HG02973 (cell line): ENCODE results near the gene SLC25A2.
"Not testable (repeated sequence)": the region's sequence is repeated elsewhere in the genome, so short reads cannot be mapped to it uniquely, and the experiment has no call there.

Experiments
- ATAC-seq: cut with Tn5 transposase; IDR thresholded peaks from one replicate; pipeline ENCODE4 v1.9.1; 2021; ENCODE audit warnings: moderate library complexity; ENCODE audit not compliant: unreplicated experiment

The SLC25A2 gene

GRCh38 chr5:141303756-141304155 lies at the start of gene SLC25A2:
TSS of gene SLC25A2 (minus strand) at chr5:141304049. CDS start at chr5:141303865, 184 bp downstream.
- ATAC-seq: no peak

DNA sequence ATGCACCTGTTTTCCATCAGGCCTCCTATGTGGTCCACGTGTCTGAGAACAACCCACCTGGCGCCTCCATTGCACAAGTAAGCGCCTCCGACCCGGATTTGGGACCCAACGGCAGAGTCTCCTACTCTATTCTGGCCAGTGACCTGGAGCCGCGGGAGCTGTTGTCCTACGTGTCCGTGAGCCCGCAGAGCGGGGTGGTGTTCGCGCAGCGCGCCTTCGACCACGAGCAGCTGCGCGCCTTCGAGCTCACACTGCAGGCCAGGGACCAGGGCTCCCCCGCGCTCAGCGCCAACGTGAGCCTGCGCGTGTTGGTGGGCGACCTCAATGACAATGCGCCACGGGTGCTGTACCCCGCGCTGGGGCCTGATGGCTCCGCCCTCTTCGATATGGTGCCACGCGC lies 47.7 kb upstream of the SLC25A2 start:
- ATAC-seq: no peak

DNA sequence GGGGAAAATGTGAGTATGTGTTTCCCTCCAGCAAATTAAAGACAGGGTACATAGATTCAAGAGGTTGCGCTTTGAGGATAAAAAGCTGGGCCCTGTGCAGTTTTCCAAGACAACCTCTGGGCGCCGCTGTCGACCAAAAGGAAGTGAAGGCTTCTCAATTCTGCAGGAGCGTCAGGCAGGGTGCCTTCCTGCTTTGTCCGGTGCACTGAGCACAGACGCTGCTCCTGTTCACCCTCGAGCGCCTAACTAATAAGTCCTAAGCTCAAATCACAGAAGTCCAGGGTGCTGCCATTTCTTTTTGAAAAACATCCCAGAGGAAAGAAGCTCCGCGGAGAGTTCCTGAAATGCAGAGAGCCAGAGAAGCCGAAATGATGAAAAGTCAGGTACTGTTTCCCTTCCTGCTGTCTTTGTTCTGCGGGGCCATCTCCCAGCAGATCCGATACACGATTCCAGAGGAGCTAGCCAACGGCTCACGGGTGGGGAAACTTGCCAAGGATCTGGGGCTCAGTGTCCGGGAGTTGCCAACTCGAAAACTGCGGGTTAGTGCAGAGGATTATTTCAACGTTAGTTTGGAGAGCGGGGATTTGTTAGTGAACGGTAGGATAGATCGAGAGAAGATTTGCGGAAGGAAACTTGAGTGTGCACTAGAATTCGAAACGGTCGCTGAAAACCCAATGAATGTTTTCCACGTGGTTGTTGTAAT lies 46.2 kb upstream of the SLC25A2 start, which contains the start of gene PCDHGB1:
TSS of gene PCDHGB1 (plus strand) at position 183 of the 703 bp plus-strand sequence. CDS start at position 345, 162 bp downstream.
- ATAC-seq: peak; percentile 63

- not testable (repeated sequence) for ATAC-seq
These were observed 42.2 kb upstream of the SLC25A2 start for GRCh38 chr5:141346017-141346416.

DNA sequence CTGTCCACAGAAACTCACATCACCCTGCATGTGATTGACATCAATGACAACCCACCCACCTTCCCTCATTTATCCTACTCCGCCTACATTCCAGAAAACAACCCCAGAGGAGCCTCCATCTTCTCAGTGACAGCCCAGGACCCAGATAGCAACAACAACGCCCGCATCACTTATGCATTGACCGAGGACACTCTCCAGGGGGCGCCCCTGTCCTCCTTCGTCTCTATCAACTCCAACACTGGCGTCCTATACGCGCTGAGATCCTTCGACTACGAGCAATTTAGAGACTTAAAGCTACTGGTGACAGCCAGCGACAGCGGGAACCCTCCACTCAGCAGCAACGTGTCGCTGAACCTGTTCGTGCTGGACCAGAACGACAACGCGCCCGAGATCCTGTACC lies 41.5 kb upstream of the SLC25A2 start:
- ATAC-seq: no peak

GRCh38 chr5:141343953-141344463 lies 40.2 kb upstream of the SLC25A2 start:
- no peak for ATAC-seq

GRCh38 chr5:141343242-141343952 lies 39.5 kb upstream of the SLC25A2 start, which contains the start of gene PCDHGA3:
TSS of gene PCDHGA3 (plus strand) at chr5:141343829. CDS start at chr5:141344034, 205 bp downstream.
- no peak for ATAC-seq

DNA sequence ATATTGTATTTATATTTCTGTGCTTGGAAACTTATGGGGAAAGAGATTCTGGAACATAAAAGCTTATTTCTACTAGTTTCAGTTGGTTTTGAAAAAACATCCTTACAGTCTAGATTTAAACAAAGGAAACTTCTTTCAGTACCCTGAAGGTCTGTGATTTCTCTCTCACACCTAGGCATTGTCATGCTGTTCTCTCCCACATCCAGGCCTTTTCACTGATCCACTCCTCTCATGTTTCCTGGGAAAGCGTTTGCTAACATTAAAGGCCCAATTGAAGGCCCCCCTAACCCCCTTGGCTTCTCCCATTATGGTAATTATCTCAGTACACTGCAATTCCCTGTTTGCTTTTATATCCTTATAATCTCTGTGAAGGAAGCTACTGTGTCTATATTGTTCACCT lies 38.9 kb upstream of the SLC25A2 start:
- no peak for ATAC-seq

GRCh38 chr5:141340781-141341354 lies 37.0 kb upstream of the SLC25A2 start:
- not testable (repeated sequence) for ATAC-seq

- ATAC-seq: peak; percentile 60
These were observed 34.9 kb upstream of the SLC25A2 start, which contains the start of gene PCDHGA2 for GRCh38 chr5:141338538-141339306. TSS of gene PCDHGA2 (plus strand) at chr5:141338760.

DNA sequence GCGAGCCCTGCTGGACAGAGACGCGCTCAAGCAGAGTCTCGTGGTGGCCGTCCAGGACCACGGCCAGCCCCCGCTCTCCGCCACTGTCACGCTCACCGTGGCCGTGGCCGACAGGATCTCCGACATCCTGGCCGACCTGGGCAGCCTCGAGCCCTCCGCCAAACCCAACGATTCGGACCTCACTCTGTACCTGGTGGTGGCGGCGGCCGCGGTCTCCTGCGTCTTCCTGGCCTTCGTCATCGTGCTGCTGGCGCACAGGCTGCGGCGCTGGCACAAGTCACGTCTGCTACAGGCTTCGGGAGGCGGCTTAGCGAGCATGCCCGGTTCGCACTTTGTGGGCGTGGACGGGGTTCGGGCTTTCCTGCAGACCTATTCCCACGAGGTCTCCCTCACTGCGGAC lies 28.7 kb upstream of the SLC25A2 start:
- not testable (repeated sequence) for ATAC-seq

DNA sequence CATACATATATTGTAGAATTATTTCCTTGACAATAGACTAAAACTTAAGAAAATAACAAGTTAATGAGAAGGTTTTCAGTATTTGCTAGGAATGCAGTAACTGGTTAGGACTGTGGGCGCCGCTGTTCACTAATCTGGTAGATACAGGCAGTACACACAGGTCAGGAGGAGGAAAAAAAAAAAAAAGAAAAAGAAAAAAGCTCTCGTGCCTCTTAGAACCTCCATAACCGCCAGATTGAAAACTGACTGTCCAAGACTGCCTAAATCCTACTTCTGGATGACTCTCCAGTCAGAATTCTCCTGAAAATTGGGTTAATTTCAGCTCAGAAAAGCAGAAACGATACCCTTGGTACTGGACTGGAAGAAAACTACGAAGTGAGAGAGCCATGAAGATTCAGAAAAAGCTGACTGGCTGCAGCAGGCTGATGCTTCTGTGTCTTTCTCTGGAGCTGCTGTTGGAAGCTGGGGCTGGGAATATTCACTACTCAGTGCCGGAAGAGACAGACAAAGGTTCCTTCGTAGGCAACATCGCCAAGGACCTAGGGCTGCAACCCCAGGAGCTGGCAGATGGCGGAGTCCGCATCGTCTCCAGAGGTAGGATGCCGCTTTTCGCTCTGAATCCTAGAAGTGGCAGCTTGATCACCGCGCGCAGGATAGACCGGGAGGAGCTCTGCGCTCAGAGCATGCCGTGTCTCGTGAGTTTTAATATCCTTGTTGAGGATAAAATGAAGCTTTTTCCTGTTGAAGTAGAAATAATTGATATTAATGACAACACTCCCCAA lies 26.6 kb upstream of the SLC25A2 start, which contains the start of gene PCDHGA1:
TSS of gene PCDHGA1 (plus strand) at position 216 of the 782 bp plus-strand sequence.
- no peak for ATAC-seq

GRCh38 chr5:141328231-141328630 lies 24.4 kb upstream of the SLC25A2 start:
- no peak for ATAC-seq

- ATAC-seq: peak; percentile 75
These were observed 22.4 kb upstream of the SLC25A2 start for GRCh38 chr5:141326088-141326854.

GRCh38 chr5:141322261-141322660 lies 18.4 kb upstream of the SLC25A2 start:
- ATAC-seq: no peak

DNA sequence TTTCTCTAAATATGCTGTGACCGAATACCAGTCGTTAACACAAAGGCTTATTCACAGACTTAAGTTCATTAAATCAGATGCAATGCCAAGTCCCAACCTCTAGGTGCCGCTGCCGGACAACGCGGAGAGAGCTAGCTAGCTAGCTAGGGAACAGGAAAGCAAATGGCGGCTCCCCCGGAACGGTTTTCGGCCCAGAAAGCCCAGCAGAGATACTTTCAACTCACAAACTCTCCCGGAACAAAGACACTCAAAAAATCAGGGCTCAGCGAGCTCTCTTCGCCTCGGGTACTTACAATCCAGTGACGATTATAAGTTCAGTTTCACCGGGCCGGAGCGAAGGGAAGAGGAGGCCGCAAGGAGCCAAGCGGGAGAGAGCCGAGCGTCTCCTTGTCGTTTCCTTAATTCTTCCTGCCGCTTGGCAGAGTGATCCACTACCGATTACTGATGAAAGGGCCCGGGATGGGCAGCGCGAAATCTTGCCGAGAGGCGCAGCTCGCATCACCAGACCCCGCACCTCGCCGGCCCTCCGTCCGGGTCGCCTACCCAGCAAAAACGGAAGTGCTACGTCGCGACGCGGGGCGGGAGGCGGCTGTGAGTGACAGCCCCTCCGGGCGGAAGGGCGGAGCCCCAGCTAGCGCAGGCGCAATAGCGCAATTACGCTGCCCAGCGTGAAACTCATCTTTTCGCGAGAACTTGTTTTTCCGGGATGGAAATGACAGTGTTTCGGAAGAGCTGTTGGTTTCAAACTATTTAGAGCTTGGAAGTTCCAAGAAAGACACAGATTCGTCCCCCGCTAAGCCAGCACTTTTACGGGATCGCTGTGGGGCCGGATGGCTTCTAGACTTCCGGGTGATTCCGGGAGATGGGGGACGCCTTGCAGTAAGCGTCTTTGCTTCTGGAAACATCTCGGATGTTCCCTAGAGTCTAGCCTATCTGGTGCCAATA lies 16.6 kb upstream of the SLC25A2 start, which contains the start of gene TAF7:
TSS of gene TAF7 (minus strand) at position 560 of the 945 bp plus-strand sequence. CDS start 740 bp downstream, outside the sequence.
- ATAC-seq: peak; percentile 91

DNA sequence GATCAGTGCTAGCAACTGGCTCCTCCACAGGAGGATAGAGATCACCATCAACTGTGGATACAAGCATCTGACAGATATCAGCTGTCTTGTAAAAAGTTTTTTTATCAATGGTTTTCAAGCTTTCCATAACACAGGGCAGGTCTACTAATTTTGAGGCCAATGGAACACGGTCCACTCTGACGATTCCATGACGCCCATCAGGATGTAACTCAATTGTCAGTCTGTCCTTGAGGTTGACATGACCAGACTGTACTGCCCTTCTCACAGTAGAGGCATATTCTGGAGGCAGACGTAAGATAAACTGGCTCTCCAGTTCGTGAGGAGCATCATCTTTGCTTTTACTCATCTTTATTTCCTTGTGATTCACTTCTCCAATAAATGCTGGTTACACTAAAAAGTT lies 15.8 kb upstream of the SLC25A2 start:
- ATAC-seq: no peak

- ATAC-seq: no peak
These were observed 15.4 kb upstream of the SLC25A2 start for GRCh38 chr5:141319202-141319601.
